Stimulated activated CD4-positive, alpha-beta T cell treated with anti-CD3 and anti-CD28 coated beads, Interleukin-12 subunit alpha, Interleukin-12 subunit beta, amount 100 ng/mL, for 24 hours (primary cell): Measurements from ENCODE around the gene SCIN.

ENCODE experiments used
- DNase-seq, 2 experiments: peaks; one replicate each; pipeline ENCODE4 v3.0.0-alpha.2; 2020; ENCODE audit warnings: low read depth in 2 of 2

SCIN gene

GRCh38 chr7:12567015-12567414, 3.5 kb upstream of the SCIN start:
- DNase-seq = no peak

- DNase-seq = no peak
Observed at GRCh38 chr7:12569673-12570072, 847 bp upstream of the SCIN start.

GRCh38 chr7:12570168-12570533, 369 bp upstream of the SCIN start:
- no peak for DNase-seq

GRCh38 chr7:12571691-12572090, 1.2 kb downstream of the SCIN start:
- no peak for DNase-seq

- DNase-seq = no peak
Observed at GRCh38 chr7:12572941-12573575, 2.5 kb downstream of the SCIN start.

GRCh38 chr7:12573885-12574284, 3.4 kb downstream of the SCIN start:
- no peak for DNase-seq

- DNase-seq = no peak
Observed at GRCh38 chr7:12578930-12579640, 8.6 kb downstream of the SCIN start.

- no peak for DNase-seq
Observed at GRCh38 chr7:12581897-12582296, 11.4 kb downstream of the SCIN start.

GRCh38 chr7:12582362-12582761, 11.8 kb downstream of the SCIN start:
- DNase-seq = no peak

GRCh38 chr7:12583176-12583575, 12.7 kb downstream of the SCIN start:
- DNase-seq = no peak

- no peak for DNase-seq
Observed at GRCh38 chr7:12583922-12584321, 13.4 kb downstream of the SCIN start.

- no peak for DNase-seq
Observed at GRCh38 chr7:12584930-12585329, 14.4 kb downstream of the SCIN start.

- no peak for DNase-seq
Observed at GRCh38 chr7:12586271-12586670, 15.8 kb downstream of the SCIN start.

- no peak for DNase-seq
Observed at GRCh38 chr7:12588259-12588904, 17.9 kb downstream of the SCIN start.

GRCh38 chr7:12590559-12590958, 20.0 kb downstream of the SCIN start:
- DNase-seq = no peak

GRCh38 chr7:12594122-12594897, 23.8 kb downstream of the SCIN start:
- no peak for DNase-seq

GRCh38 chr7:12595148-12595547, 24.6 kb downstream of the SCIN start:
- no peak for DNase-seq

GRCh38 chr7:12596225-12596790, 25.8 kb downstream of the SCIN start:
- no peak for DNase-seq

- no peak for DNase-seq
Observed at GRCh38 chr7:12601302-12601869, 30.9 kb downstream of the SCIN start.

- no peak for DNase-seq
Observed at GRCh38 chr7:12607134-12607533, 36.6 kb downstream of the SCIN start.

- no peak for DNase-seq
Observed at GRCh38 chr7:12609561-12609960, 39.0 kb downstream of the SCIN start.

GRCh38 chr7:12610899-12611298, 40.4 kb downstream of the SCIN start:
- DNase-seq = no peak
